NB4 (cell line): ENCODE measurements around the gene GADL1.

Experiments used
- CTCF ChIP-seq: IDR thresholded peaks from one replicate; pipeline ENCODE4 v1.5.1; 2012; ENCODE audit warnings: low read depth, low read length
- MAX ChIP-seq: IDR thresholded peaks from 2 replicates; pipeline ENCODE4 v1.6.1; 2011; ENCODE audit warnings: low read depth, low read length
- POLR2A ChIP-seq: IDR thresholded peaks from 2 replicates; pipeline ENCODE4 v1.6.1; 2011; ENCODE audit warnings: mild to moderate bottlenecking; ENCODE audit not compliant: insufficient read length; ENCODE audit errors: extremely low read depth

- TF ChIP-seq CTCF = no peak
- TF ChIP-seq POLR2A = no peak
- no peak for TF ChIP-seq MAX
Measured at GRCh38 chr3:30847592-30847991, 46.9 kb downstream of the GADL1 start.
